ENCODE data around the gene MYO5C. TPM values are rescaled to one million over a fixed set of nuclear protein-coding genes. Genes with fewer than 3 reads are reported as not detected.

Gene MYO5C

DNA sequence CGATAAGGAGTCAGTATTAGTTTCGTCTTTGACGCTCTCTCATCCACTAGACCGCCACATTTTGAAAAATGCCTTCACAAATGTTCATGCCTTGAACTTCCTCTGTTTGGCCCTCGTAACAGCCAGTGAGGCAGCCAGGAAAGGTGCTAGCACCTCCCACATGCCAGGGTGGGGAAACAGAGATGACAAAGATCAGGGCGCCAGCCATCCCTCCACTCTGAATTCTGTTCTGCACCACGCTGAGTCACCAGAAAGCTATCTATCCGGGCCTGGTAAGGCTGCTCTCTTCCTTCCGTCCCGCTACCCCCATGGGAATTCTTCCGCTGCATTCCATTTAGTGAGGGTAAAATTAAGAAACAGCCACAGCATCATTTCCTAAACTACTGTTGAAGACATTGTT lies 151.7 kb downstream of the MYO5C start:
- Histone ChIP-seq H3K23ac (ENCODE audit: low read length in 2 of 2) (no peak overlapping the region), H2AK5ac (ENCODE audit: low read length, severe bottlenecking) (no peak overlapping the region), H3K27me3 (ENCODE audit: control insufficient read depth in 1 of 2, insufficient read depth in 1 of 2, low read length in 2 of 2) (no peaks in the 10 kb centered on the region), H3K14ac (ENCODE audit: low read length in 2 of 2) (no peak overlapping the region), H3K79me1 (replicated peaks; ENCODE audit: low read length, poor library complexity, severe bottlenecking) (peaks cover 2% of the 10 kb centered on the region), H4K91ac (ENCODE audit: low read length) (no peak overlapping the region), H2BK15ac (ENCODE audit: low read depth, poor library complexity, severe bottlenecking) (no peak overlapping the region), H3K27ac (ENCODE audit: low read length, poor library complexity, severe bottlenecking) (peak overlapping the region; percentile 86), H3K4me2 (ENCODE audit: low read length, poor library complexity, severe bottlenecking) (no peak overlapping the region), H2BK120ac (ENCODE audit: low read depth, low read length) (no peak overlapping the region), H3K4ac (ENCODE audit: low read depth in 1 of 2, low read length in 2 of 2) (peak overlapping the region in 1 of 2 experiments; percentile 47), H2AFZ (ENCODE audit: low read depth, low read length) (no peak overlapping the region), H2BK12ac (ENCODE audit: low read length in 2 of 2) (peak overlapping the region in 1 of 2 experiments; percentile 45), H3K36me3 (ENCODE audit: control insufficient read depth in 1 of 2, insufficient read depth in 2 of 2, low read depth in 1 of 2, low read length in 2 of 2) (peaks cover 9 to 16% of the 10 kb centered on the region in 2 experiments), H3K9me3 (ENCODE audit: control insufficient read depth, low read length) (no peaks in the 10 kb centered on the region), H3K9ac (ENCODE audit: low read length) (no peak overlapping the region), H3K4me3 (ENCODE audit: insufficient read depth in 1 of 2, low read depth in 1 of 2, low read length in 2 of 2) (no peak overlapping the region), H3K18ac (ENCODE audit: low read depth in 1 of 2, low read length in 2 of 2) (peak overlapping the region; percentile 61 to 76), H3K4me1 (ENCODE audit: control insufficient read depth, insufficient read depth, low read depth, low read length) (peaks cover 17% of the 10 kb centered on the region), H2BK5ac (ENCODE audit: low read depth, low read length, poor library complexity, severe bottlenecking) (no peak overlapping the region), H4K8ac (ENCODE audit: low read length) (no peak overlapping the region)
- DNase-seq, result peak; percentile 94
- 22% methylated on average over 11 of the region's 11 CpGs for WGBS

Small RNA genes lying within 50 kb of the gene (small RNA-seq; reads per million reads assigned to genes)
- gene MIR1266 (ENCODE audit: low read depth) (not detected), gene RF00019 (ENCODE audit: low read depth) (not detected)

Measured in mesenchymal stem cell (in vitro differentiated cells and primary cell).